ENCODE measurements around the gene UBE2E3.
A peak's percentile ranks its signal among the peaks of the same experiment; 100 is the strongest.
"Not testable (repeated sequence)": the region's sequence is repeated elsewhere in the genome, so short reads cannot be mapped to it uniquely, and the experiment has no call there.

UBE2E3 gene

GRCh38 chr2:180980106-180980942 is at the start of gene UBE2E3:
Gene UBE2E3, plus strand, starts transcription at chr2:180980605. Its CDS starts 1,438 bp downstream, at chr2:180982043.
- H3K4me3 ChIP-seq (ENCODE audit: low read depth, low read length) = peak within 1 kb of the TSS; percentile 77
- peak; percentile 74 for DNase-seq

GRCh38 chr2:180931841-180932240 is 48.6 kb upstream of the UBE2E3 start:
- no peak overlapping the region for H3K27ac ChIP-seq
- DNase-seq = no peak
- H3K27me3 ChIP-seq (replicated peaks) = no peaks in the 10 kb centered on the region
- H3K36me3 ChIP-seq (replicated peaks) = no peaks in the 10 kb centered on the region
- no peak overlapping the region for H3K4me3 ChIP-seq (ENCODE audit: low read depth, low read length)
- TF ChIP-seq CTCF (IDR thresholded peaks at IDR 0.05; ENCODE audit: low read depth, low read length, missing control alignments) = no peak
- in situ Hi-C loops (cut with HindIII; ENCODE audit: low pct_ligation_motif_present, low sequenced_read_pairs) = no loop called here

More at GRCh38 chr2:180980106-180980942, at the start of gene UBE2E3:
- H3K27ac ChIP-seq = peak within 1 kb of the TSS; percentile 90
- H3K36me3 ChIP-seq (replicated peaks) = no peaks in the 10 kb centered on the region
- TF ChIP-seq CTCF (IDR thresholded peaks at IDR 0.05; ENCODE audit: low read depth, low read length, missing control alignments) = peak; percentile 76
- H3K27me3 ChIP-seq (replicated peaks) = no peaks in the 10 kb centered on the region
- in situ Hi-C loops (cut with HindIII; ENCODE audit: low pct_ligation_motif_present, low sequenced_read_pairs) = no loop called here

DNA sequence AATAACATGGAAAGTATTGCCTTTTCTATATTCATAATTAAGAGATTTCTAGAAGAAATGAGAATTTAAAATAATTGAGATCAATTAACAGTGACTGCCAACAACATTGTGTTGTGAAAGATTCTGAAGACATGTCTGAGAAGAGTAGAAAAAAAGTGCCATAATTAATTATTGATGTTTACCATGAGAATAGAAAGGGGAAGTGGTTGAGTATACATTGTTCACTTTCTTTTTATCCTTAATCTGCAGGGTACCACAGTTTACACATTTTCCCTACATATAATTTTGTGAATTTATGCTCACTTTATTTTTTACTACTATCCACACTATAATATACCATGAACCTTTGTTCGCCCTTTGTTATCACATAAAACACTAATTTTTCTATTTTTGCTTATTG is 47.1 kb upstream of the UBE2E3 start:
- Histone ChIP-seq H3K27me3 (replicated peaks) (no peaks in the 10 kb centered on the region), H3K27ac (no peak overlapping the region), H3K36me3 (replicated peaks) (no peaks in the 10 kb centered on the region), H3K4me3 (ENCODE audit: low read depth, low read length) (no peak overlapping the region)
- no peak for DNase-seq
- in situ Hi-C loops (cut with HindIII; ENCODE audit: low pct_ligation_motif_present, low sequenced_read_pairs) = no loop called here
- no peak for TF ChIP-seq CTCF (IDR thresholded peaks at IDR 0.05; ENCODE audit: low read depth, low read length, missing control alignments)

DNA sequence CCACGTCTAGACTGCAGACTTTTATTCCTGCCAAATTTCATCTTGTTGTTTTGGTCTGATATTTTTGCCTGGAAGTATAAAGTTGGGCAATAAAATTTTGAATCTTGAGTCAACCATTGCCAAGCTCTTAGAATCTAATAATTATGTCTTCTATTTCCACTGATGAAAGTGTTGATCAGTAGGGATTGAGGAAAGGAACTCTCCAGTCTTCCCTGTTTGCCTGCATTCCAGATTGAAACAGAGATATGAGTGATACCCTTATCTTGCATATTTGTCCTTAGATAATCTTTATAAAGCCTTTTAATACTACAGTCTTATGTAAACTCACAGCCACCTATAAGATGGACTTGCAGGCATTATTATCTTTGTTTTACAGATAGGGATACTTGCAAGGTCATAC is 45.5 kb upstream of the UBE2E3 start:
- in situ Hi-C loops (cut with HindIII; ENCODE audit: low pct_ligation_motif_present, low sequenced_read_pairs) = no loop called here
- H3K36me3 ChIP-seq (replicated peaks) = no peaks in the 10 kb centered on the region
- H3K27me3 ChIP-seq (replicated peaks) = no peaks in the 10 kb centered on the region
- H3K4me3 ChIP-seq (ENCODE audit: low read depth, low read length) = no peak overlapping the region
- no peak for DNase-seq
- no peak overlapping the region for H3K27ac ChIP-seq
- no peak for TF ChIP-seq CTCF (IDR thresholded peaks at IDR 0.05; ENCODE audit: low read depth, low read length, missing control alignments)

- not testable (repeated sequence) for H3K27ac ChIP-seq; DNase-seq; H3K27me3 ChIP-seq (replicated peaks)
Measured at GRCh38 chr2:180937480-180937879, 42.9 kb upstream of the UBE2E3 start.

GRCh38 chr2:180938451-180938850 is 42.0 kb upstream of the UBE2E3 start:
- Histone ChIP-seq H3K36me3 (replicated peaks) (no peaks in the 10 kb centered on the region), H3K27me3 (replicated peaks) (no peaks in the 10 kb centered on the region), H3K4me3 (ENCODE audit: low read depth, low read length) (no peak overlapping the region), H3K27ac (no peak overlapping the region)
- no peak for DNase-seq
- in situ Hi-C loops (cut with HindIII; ENCODE audit: low pct_ligation_motif_present, low sequenced_read_pairs) = no loop called here
- no peak for TF ChIP-seq CTCF (IDR thresholded peaks at IDR 0.05; ENCODE audit: low read depth, low read length, missing control alignments)

More at GRCh38 chr2:180937480-180937879, 42.9 kb upstream of the UBE2E3 start:
- H3K36me3 ChIP-seq (replicated peaks); in situ Hi-C loops (cut with HindIII; ENCODE audit: low pct_ligation_motif_present, low sequenced_read_pairs); H3K4me3 ChIP-seq (ENCODE audit: low read depth, low read length): not testable (repeated sequence)

Measured in brain microvascular endothelial cell (primary cell).